Stimulated activated CD8-positive, alpha-beta memory T cell treated with anti-CD3 and anti-CD28 coated beads, Interleukin-7, amount 100 ng/mL, for 4 hours (primary cell): ENCODE results near the gene LAMA3.

Experiments
- DNase-seq, 2 donors: peaks; one replicate each; pipeline ENCODE4 v3.0.0-alpha.2; 2020; ENCODE audit warnings: low read depth in 2 of 2

The LAMA3 gene

DNA sequence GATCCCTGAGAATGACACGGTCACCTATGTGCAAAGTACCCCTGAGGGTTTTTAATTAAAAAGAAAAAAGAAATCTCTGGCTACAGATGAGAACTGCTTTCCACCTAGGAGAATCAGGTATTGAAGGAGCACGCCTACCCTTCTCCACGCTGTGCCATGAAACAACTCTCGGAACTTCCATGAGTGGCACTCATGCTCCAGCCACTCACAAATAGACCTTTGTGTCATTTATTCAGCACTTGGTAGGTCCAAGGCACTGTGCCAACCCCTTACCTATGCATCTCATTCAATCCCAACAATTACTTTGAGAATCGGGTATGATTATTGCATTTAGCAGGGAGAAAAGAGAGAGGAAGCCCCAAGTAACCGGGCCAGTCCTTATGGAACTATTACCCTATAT lies 280.4 kb downstream of the LAMA3 start:
- DNase-seq, result no peak

DNA sequence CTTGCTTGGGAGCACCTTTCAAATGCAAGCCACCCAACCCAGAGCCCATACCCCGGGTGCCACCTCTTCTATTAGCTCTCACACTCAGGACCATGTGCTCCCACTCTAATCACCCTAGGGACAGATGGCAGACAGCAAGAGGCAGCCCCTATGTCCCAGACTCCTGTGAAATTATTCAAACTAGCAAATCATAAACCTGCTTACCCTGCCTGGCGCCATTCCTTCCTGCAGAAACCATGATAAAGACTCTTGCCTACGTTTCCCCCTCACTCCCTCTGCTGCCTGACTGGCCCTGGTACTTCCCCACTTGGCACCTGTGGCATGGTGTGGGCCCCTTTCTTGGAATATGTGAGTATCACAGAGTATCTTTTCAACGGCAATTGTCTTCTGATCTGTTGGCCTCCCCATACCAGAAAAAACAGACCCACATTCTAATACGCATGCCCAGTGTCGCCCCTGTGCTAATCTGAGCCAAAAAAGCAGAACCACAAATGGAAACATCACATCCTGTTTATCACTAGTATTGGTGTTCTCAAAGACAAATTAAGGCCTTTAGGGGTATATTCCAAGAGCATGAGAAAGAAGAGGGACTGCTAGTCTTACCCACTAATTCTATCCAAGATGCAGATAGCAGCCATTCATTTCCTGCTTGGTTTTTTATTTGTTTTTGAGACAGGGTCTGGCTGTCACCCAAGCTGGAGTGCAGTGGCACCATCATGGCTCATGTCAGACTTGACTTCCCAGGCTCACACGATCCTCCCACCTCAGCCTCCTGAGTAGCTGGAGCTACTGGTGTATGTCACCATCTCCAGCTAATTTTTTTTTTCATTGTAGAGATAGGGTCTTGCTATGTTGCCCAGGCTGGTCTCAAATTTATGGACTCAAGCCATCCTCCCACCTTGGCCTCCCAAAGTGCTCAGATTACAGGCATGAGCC lies 281.2 kb downstream of the LAMA3 start:
- DNase-seq, result peak; percentile 54 to 56

GRCh38 chr18:23971097-23971440 lies 281.8 kb downstream of the LAMA3 start:
- DNase-seq, result no peak

- no peak for DNase-seq
These were observed 282.5 kb downstream of the LAMA3 start for GRCh38 chr18:23971666-23972230.

GRCh38 chr18:23972453-23972852 lies 283.2 kb downstream of the LAMA3 start:
- DNase-seq, result no peak

DNA sequence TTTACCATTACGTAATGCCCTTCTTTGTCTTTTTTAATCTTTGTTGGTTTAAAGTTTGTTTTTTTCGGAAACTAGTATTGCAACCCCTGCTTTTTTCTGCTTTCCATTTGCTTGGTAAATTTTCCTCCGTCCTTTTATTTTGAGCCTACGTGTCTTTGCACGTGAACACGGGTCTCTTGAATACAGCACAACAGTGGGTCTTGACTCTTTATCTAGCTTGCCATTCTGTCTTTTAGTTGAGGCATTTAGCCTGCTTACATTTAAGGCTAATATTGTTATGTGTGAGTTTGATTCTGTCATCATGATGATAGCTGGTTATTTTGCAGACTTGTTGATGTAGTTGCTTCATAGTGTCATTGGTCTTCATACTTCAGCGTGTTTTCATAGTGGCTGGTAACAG lies 287.9 kb downstream of the LAMA3 start:
- no peak for DNase-seq

GRCh38 chr18:23977719-23978483 lies 288.6 kb downstream of the LAMA3 start:
- DNase-seq, result no peak

- no peak for DNase-seq
These were observed 292.2 kb downstream of the LAMA3 start for GRCh38 chr18:23981369-23981980.

GRCh38 chr18:23982155-23983079 lies 293.2 kb downstream of the LAMA3 start:
- no peak for DNase-seq

DNA sequence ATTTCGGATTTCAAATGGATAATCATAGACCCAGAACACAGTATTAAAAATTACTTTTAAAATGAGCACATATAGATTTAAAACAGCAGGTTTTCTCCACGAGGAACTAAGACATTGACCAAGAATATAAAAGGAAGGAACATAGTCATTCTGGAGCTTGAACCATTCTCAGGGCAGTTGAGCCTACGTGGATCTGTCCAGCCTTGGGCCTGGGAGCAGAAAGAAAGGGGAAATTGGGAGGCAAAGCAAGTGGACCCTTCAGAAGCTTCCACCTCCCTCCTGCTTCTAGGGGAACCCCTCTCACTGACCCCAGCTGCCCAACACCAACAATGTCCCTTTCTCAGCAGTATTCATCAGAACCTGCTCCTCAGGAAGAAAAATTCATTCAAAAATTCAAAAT lies 293.9 kb downstream of the LAMA3 start:
- DNase-seq, result no peak

- no peak for DNase-seq
These were observed 297.5 kb downstream of the LAMA3 start for GRCh38 chr18:23986600-23987359.

GRCh38 chr18:23990474-23991410 lies 301.5 kb downstream of the LAMA3 start:
- no peak for DNase-seq

- DNase-seq, result no peak
These were observed 303.1 kb downstream of the LAMA3 start for GRCh38 chr18:23992089-23992940.

DNA sequence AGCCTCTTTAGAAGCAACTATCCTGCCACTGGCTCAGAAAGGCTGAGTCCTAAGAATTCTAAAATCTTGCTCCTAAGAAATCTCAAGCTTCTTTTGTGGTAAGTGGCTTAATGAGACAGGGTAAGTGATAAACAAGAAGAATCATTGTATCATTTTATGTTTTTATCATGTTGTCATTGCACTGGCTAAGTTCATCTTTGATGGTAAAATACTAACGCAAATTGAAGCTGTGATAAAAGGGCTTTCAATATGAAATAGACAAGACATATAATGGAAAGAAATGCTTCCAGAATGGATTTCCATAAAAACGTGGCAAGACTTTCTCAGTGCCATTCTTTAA lies 303.7 kb downstream of the LAMA3 start:
- DNase-seq, result no peak

- no peak for DNase-seq
These were observed 305.2 kb downstream of the LAMA3 start for GRCh38 chr18:23994361-23994902.

DNA sequence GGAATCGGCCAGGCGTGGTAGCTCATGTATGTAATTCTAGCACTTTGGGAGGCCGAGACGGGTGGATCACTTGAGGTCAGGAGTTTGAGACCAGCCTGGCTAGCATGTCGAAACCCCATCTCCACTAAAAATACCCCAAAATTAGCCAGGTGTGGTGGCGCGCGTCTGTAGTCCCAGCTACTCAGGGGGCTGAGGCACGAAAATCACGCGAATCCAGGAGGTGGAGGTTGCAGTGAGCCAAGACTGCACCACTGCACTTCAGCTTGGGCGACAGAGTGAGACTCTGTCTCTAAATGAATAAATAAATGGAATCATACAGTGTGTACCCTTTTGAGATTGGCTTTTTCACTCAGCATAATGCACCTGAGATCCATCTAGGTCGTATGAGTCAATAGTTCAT lies 305.9 kb downstream of the LAMA3 start:
- DNase-seq, result no peak

GRCh38 chr18:23998018-23998417 lies 308.8 kb downstream of the LAMA3 start:
- DNase-seq, result no peak

- no peak for DNase-seq
These were observed 309.6 kb downstream of the LAMA3 start for GRCh38 chr18:23998820-23999219.
